ENCODE data around the gene CTAG1A. TPM values are rescaled to one million over a fixed set of nuclear protein-coding genes. Genes with fewer than 3 reads are reported as not detected.

CTAG1A gene
- total RNA-seq, 4 donors from 2014 or later = not detected

DNA sequence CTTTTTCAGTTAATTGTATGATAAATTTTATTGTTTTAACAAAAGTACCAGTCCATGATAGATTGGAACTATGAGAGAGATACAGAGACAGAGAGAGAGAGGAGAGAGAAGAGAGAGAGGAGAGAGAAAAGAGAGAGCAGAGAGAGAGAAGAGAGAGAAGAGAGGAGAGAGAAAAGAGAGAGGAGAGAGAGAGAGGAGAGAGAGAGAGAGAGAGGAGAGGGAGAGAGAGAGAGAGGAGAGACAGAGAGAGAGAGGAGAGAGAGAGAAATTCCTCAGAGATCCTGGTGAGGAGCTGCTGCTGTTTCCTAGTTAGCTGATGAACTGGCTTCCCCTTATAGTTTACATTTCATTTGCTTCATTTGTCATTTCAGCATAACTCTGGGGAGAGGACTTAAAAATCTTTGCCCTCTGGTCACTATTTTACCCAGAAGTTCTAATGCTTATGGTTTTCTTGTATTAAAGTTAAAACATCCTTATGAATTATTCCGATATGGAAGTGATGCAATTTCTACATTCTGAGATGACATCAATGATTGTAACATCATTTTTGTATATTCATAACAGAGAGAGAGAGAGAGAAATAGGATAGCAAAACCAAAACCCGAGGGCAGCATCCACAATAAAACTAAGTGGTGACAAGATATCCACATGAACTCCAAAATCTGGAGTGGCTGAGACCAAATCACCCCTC is 10.8 kb downstream of the CTAG1A start:
- no peaks in the 10 kb centered on the region for H3K27me3 ChIP-seq
- no peak for DNase-seq (ENCODE audit: low spot score in 2 of 2)
- no peak overlapping the region for H3K27ac ChIP-seq
- no peaks in the 10 kb centered on the region for H3K9me3 ChIP-seq
- H3K4me1 ChIP-seq = no peaks in the 10 kb centered on the region
- WGBS, 2 donors = 62 to 70% methylated on average over 2 of the region's 2 CpGs
- TF ChIP-seq POLR2A (IDR thresholded peaks at IDR 0.05) (no peak), CTCF (IDR thresholded peaks at IDR 0.05) (no peak)
- no peak overlapping the region for H3K4me3 ChIP-seq
- no peaks in the 10 kb centered on the region for H3K36me3 ChIP-seq

DNA sequence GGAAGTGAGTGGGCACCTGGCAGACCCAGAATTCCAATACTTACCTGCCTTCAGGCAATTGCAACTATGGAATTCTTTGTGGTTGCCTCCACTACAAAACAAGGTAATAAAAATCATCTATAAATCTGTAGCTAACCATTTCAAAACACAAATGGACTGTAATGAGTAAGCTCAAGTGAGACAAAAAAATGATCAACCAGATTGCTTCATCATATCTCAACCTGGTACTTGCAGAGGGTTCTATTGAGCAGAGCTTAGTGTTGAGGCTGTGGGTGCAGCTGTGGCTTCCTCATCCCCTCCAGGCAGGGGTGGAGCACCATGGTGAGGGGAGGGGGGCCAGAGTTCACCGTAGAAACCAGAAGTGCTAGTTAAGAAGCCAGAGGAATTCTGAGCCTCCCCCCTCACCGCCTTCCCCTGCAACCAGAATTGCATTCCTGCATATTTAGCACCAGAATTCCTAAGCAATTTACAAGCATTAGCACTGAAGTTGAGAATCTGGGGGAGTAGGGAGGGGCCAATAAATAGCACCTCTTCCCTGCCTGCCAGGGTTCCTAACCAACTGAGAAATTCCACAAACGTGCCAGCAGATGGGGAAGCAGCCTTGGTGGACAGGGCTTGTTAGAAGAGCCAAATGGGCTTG is 11.5 kb downstream of the CTAG1A start:
- no peak for DNase-seq (ENCODE audit: low spot score in 2 of 2)
- WGBS, 2 donors = 0 to 11% methylated on average over 1 to 3 of the region's 3 CpGs
- no peaks in the 10 kb centered on the region for H3K4me1 ChIP-seq
- H3K9me3 ChIP-seq = no peaks in the 10 kb centered on the region
- no peak overlapping the region for H3K4me3 ChIP-seq
- H3K27me3 ChIP-seq = no peaks in the 10 kb centered on the region
- H3K36me3 ChIP-seq = no peaks in the 10 kb centered on the region
- H3K27ac ChIP-seq = no peak overlapping the region
- no peak for TF ChIP-seq CTCF (IDR thresholded peaks at IDR 0.05)
- no peak for TF ChIP-seq EP300 (IDR thresholded peaks at IDR 0.05)
- no peak for TF ChIP-seq POLR2A (IDR thresholded peaks at IDR 0.05)

DNA sequence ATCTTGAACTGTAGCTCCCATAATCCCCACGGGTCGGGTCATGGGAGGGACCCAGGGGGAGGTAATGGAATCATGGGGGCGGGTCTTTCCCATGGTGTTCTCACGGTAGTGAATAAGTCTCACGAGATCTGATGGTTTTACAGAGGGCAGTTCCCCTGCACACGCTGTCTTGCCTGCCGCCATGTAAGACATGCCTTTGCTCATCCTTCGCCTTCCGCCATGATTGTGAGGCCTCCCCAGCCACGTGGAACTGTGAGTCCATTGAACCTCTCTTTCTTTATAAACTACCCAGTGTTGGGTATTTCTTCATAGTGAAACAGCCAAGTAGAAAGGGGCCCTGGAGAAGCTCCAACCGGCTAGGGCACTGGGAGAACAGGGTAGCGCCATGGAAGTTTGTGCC is 12.3 kb downstream of the CTAG1A start:
- Histone ChIP-seq H3K36me3 (no peaks in the 10 kb centered on the region), H3K27ac (no peak overlapping the region), H3K4me1 (no peaks in the 10 kb centered on the region), H3K4me3 (no peak overlapping the region), H3K9me3 (no peaks in the 10 kb centered on the region), H3K27me3 (no peaks in the 10 kb centered on the region)
- TF ChIP-seq EP300 (IDR thresholded peaks at IDR 0.05) = no peak
- no peak for TF ChIP-seq CTCF (IDR thresholded peaks at IDR 0.05)
- no peak for TF ChIP-seq POLR2A (IDR thresholded peaks at IDR 0.05)
- 81 to 90% methylated on average over 10 to 12 of the region's 12 CpGs for WGBS, 2 donors
- no peak for DNase-seq (ENCODE audit: low spot score in 2 of 2)

- H3K4me3 ChIP-seq = no peak overlapping the region
- H3K4me1 ChIP-seq = no peaks in the 10 kb centered on the region
- no peaks in the 10 kb centered on the region for H3K27me3 ChIP-seq
- no peak for DNase-seq (ENCODE audit: low spot score in 2 of 2)
- no peak for TF ChIP-seq EP300 (IDR thresholded peaks at IDR 0.05)
- no peak for TF ChIP-seq POLR2A (IDR thresholded peaks at IDR 0.05)
- TF ChIP-seq CTCF (IDR thresholded peaks at IDR 0.05) = no peak
- no peaks in the 10 kb centered on the region for H3K36me3 ChIP-seq
- no peak overlapping the region for H3K27ac ChIP-seq
- 88 to 95% methylated on average over 8 of the region's 8 CpGs for WGBS, 2 donors
- no peaks in the 10 kb centered on the region for H3K9me3 ChIP-seq
Measured at GRCh38 chrX:154598656-154599055, 13.7 kb downstream of the CTAG1A start.

GRCh38 chrX:154599531-154599930 is 14.6 kb downstream of the CTAG1A start:
- no peak for DNase-seq (ENCODE audit: low spot score in 2 of 2)
- WGBS, 2 donors = 90 to 95% methylated on average over 4 to 14 of the region's 14 CpGs
- TF ChIP-seq POLR2A (IDR thresholded peaks at IDR 0.05) (no peak), CTCF (IDR thresholded peaks at IDR 0.05) (no peak), EP300 (IDR thresholded peaks at IDR 0.05) (no peak)

More at GRCh38 chrX:154599531-154599930, 14.6 kb downstream of the CTAG1A start:
- Histone ChIP-seq H3K4me1 (no peaks in the 10 kb centered on the region), H3K4me3 (no peak overlapping the region), H3K36me3 (no peaks in the 10 kb centered on the region), H3K9me3 (no peaks in the 10 kb centered on the region), H3K27me3 (no peaks in the 10 kb centered on the region), H3K27ac (no peak overlapping the region)

Data from tibial nerve (tissue), 4 donors.